ENCODE measurements around the gene CASP12. TPM values are rescaled to one million over a fixed set of nuclear protein-coding genes. Genes with fewer than 3 reads are reported as not detected.

CASP12 gene
- total RNA-seq, 1 donor from 2014 or later = 1.6 TPM

DNA sequence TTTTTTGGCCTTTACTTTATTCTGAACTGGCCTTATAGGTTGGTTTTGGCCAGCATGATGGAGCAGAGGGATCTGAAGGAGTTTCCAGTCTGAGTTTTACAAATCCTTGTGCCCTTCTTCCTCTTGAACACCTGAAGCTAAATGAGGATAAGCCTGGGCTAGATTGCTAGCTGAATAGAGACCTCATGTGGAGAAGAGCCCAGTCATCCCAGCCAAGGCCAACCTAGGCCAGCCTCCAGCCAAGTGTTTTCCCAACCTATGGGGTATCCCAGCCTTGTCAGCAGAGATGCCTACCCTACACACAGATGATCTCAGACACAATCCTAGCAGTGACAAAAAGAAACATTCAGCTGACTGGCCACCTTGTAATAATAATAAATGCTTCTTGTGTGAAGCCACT is 966 bp upstream of the CASP12 start:
- TF ChIP-seq CTCF (IDR thresholded peaks at IDR 0.05) = no peak
- Histone ChIP-seq H3K4me3 (no peak overlapping the region), H3K9me3 (no peaks in the 10 kb centered on the region), H3K36me3 (no peaks in the 10 kb centered on the region), H3K27ac (peak overlapping the region; percentile 75), H3K27me3 (ENCODE audit: low read depth) (no peaks in the 10 kb centered on the region), H3K4me1 (no peaks in the 10 kb centered on the region)
- no peak for DNase-seq
- ATAC-seq = no peak
- intact Hi-C loops (cut with DNase I) = no loop called here

DNA sequence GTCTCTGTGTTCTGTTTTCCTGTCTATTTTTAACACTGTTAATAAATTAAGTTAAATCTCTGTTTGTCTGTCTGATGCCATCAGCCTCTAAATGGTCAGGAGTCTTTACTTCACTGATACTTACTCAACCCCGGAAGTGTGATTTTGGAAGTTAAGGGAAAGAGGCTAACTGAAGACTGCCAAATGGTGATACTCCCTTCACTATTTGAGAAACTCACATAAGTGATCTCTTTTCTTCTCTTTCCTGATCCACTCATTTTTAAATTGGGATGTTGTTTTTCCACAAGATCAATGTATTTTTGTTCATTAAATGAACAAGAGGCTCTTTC is 389 bp upstream of the CASP12 start:
- no peaks in the 10 kb centered on the region for H3K4me1 ChIP-seq
- intact Hi-C loops (cut with DNase I) = no loop called here
- peak overlapping the region; percentile 75 for H3K27ac ChIP-seq
- H3K9me3 ChIP-seq = no peaks in the 10 kb centered on the region
- DNase-seq (no peak), ATAC-seq (peak in 1 of 2 donors; percentile 36)
- peak overlapping the region; percentile 39 for H3K4me3 ChIP-seq
- H3K36me3 ChIP-seq = no peaks in the 10 kb centered on the region
- H3K27me3 ChIP-seq (ENCODE audit: low read depth) = no peaks in the 10 kb centered on the region
- no peak for TF ChIP-seq CTCF (IDR thresholded peaks at IDR 0.05)

- H3K27me3 ChIP-seq (ENCODE audit: low read depth) = no peaks in the 10 kb centered on the region
- H3K9me3 ChIP-seq = no peaks in the 10 kb centered on the region
- no peak for ATAC-seq
- peaks cover 7% of the 10 kb centered on the region for H3K4me1 ChIP-seq
- intact Hi-C loops (cut with DNase I) = no loop called here
- DNase-seq = no peak
- no peaks in the 10 kb centered on the region for H3K36me3 ChIP-seq
- H3K4me3 ChIP-seq = no peak overlapping the region
- no peak for TF ChIP-seq CTCF (IDR thresholded peaks at IDR 0.05)
- H3K27ac ChIP-seq = peak overlapping the region; percentile 15
These were observed 2.6 kb downstream of the CASP12 start for GRCh38 chr11:104895634-104896033.

DNA sequence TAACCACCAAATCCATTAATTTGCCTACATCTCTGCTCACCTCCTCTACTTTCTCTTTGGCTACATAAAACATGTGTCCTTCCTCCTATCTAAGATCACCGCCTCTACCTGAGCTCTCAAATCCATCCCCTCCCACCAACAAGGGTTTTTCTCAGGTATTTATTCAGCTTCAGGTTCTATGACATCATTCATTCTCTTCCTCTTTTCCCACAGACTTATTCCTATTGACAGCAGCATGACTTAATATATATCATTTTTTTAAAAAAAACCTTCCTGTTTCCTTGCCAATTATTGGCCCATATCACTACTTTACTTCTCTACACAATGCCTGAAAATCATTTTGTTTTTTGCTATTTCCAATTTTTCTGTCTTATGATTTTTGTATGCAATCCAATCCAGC is 4.4 kb downstream of the CASP12 start:
- Histone ChIP-seq H3K27me3 (ENCODE audit: low read depth) (no peaks in the 10 kb centered on the region), H3K4me1 (peaks cover 7% of the 10 kb centered on the region), H3K4me3 (no peak overlapping the region), H3K9me3 (no peaks in the 10 kb centered on the region), H3K27ac (no peak overlapping the region), H3K36me3 (no peaks in the 10 kb centered on the region)
- TF ChIP-seq CTCF (IDR thresholded peaks at IDR 0.05) = no peak
- DNase-seq (no peak), ATAC-seq (no peak)
- intact Hi-C loops (cut with DNase I) = no loop called here

GRCh38 chr11:104892723-104893511 is 5.3 kb downstream of the CASP12 start:
- Histone ChIP-seq H3K4me3 (no peak overlapping the region), H3K4me1 (peaks cover 7% of the 10 kb centered on the region), H3K36me3 (no peaks in the 10 kb centered on the region), H3K27me3 (ENCODE audit: low read depth) (no peaks in the 10 kb centered on the region), H3K27ac (no peak overlapping the region), H3K9me3 (no peaks in the 10 kb centered on the region)
- no peak for TF ChIP-seq CTCF (IDR thresholded peaks at IDR 0.05)
- intact Hi-C loops (cut with DNase I) = no loop called here
- ATAC-seq (no peak), DNase-seq (no peak)
